AG09319 (cell line): ENCODE data around the gene CACNG8.

Source experiments
- DNase-seq: peaks from one replicate; pipeline ENCODE4 v3.0.0-alpha.2; 2010; ENCODE audit warnings: low read depth; ENCODE audit errors: extremely low read depth
- CTCF ChIP-seq: IDR thresholded peaks from 2 replicates; pipeline ENCODE4 v1.5.1; 2011; ENCODE audit warnings: low read depth, mild to moderate bottlenecking, inconsistent platforms, low read length, moderate library complexity

Gene CACNG8

GRCh38 chr19:54010474-54010873 is 47.7 kb downstream of the CACNG8 start:
- no peak for DNase-seq
- no peak for TF ChIP-seq CTCF

- no peak for DNase-seq
- TF ChIP-seq CTCF, result no peak
These were observed 48.9 kb downstream of the CACNG8 start for GRCh38 chr19:54011507-54012211.

GRCh38 chr19:54013866-54014265 is 51.1 kb downstream of the CACNG8 start:
- DNase-seq, result no peak
- TF ChIP-seq CTCF, result no peak

- no peak for TF ChIP-seq CTCF
- no peak for DNase-seq
These were observed 52.3 kb downstream of the CACNG8 start for GRCh38 chr19:54014920-54015560.

- no peak for DNase-seq
- no peak for TF ChIP-seq CTCF
These were observed 54.5 kb downstream of the CACNG8 start for GRCh38 chr19:54017261-54017660.

GRCh38 chr19:54021363-54021762 is 58.6 kb downstream of the CACNG8 start:
- no peak for TF ChIP-seq CTCF
- no peak for DNase-seq

- no peak for DNase-seq
- no peak for TF ChIP-seq CTCF
These were observed 59.2 kb downstream of the CACNG8 start for GRCh38 chr19:54021932-54022331.
